PC-9 (cell line): ENCODE measurements around the gene DNAH7.

Experiments used
- EZH2 ChIP-seq: fragments of 200-600 bp; sonication (generic); IDR thresholded peaks from 2 replicates; pipeline ENCODE4 v1.8.0; 2017; ENCODE audit warnings: antibody characterized with exemption, low read depth
- TF ChIP-seq, protein P1 (sequence below): fragments of 200-600 bp; sonication (generic); conservative IDR thresholded peaks from 2 replicates; pipeline ENCODE4 v1.6.1; 2017; ENCODE audit warnings: mixed run types, antibody characterized with exemption, mild to moderate bottlenecking, moderate library complexity

DNA sequence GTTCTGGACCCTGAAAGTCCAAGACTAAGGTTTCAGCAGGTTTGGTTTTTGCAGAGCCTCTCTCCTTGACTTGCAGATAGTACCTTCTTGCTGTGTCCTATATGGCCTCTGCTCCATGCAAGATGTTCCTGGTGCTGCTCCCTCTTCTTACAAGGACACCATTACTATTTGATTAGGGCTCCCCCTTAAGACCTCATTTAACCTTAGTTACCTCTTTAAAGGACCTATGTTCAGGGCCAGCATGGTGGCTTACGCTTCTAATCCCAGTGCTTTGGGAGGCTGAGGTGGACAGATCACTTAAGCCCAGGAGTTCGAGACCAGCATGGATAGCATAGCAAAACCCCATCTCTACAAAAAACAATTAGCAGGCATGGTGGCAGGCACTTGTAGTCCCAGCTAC lies 232.6 kb downstream of the DNAH7 start:
- no peak for TF ChIP-seq EZH2
- TF ChIP-seq, protein P1, sequence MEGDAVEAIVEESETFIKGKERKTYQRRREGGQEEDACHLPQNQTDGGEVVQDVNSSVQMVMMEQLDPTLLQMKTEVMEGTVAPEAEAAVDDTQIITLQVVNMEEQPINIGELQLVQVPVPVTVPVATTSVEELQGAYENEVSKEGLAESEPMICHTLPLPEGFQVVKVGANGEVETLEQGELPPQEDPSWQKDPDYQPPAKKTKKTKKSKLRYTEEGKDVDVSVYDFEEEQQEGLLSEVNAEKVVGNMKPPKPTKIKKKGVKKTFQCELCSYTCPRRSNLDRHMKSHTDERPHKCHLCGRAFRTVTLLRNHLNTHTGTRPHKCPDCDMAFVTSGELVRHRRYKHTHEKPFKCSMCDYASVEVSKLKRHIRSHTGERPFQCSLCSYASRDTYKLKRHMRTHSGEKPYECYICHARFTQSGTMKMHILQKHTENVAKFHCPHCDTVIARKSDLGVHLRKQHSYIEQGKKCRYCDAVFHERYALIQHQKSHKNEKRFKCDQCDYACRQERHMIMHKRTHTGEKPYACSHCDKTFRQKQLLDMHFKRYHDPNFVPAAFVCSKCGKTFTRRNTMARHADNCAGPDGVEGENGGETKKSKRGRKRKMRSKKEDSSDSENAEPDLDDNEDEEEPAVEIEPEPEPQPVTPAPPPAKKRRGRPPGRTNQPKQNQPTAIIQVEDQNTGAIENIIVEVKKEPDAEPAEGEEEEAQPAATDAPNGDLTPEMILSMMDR: no peak
